Breast epithelium (tissue), 3 donors: Measurements from ENCODE around the gene NPIPB13.
"Not testable (repeated sequence)": the region's sequence is repeated elsewhere in the genome, so short reads cannot be mapped to it uniquely, and the experiment has no call there.

Experiments
- POLR2A ChIP-seq: fragments of 450-650 bp; IDR thresholded peaks from one replicate; pipeline ENCODE4 v1.6.1; 2016; ENCODE audit warnings: antibody characterized with exemption, mild to moderate bottlenecking, moderate library complexity
- POLR2AphosphoS5 ChIP-seq, 3 donors: sonication (generic); formaldehyde crosslinking; IDR thresholded peaks; one replicate each; pipeline ENCODE4 v1.6.1; 2017; ENCODE audit warnings: antibody characterized with exemption in 3 of 3
- TF ChIP-seq, protein P1 (sequence below), 3 donors: fragments of 450-650 bp; IDR thresholded peaks; one replicate each; pipeline ENCODE4 v1.5.1; 2016 to 2017; ENCODE audit warnings: antibody characterized with exemption in 3 of 3, mild to moderate bottlenecking in 3 of 3, moderate library complexity in 3 of 3

DNA sequence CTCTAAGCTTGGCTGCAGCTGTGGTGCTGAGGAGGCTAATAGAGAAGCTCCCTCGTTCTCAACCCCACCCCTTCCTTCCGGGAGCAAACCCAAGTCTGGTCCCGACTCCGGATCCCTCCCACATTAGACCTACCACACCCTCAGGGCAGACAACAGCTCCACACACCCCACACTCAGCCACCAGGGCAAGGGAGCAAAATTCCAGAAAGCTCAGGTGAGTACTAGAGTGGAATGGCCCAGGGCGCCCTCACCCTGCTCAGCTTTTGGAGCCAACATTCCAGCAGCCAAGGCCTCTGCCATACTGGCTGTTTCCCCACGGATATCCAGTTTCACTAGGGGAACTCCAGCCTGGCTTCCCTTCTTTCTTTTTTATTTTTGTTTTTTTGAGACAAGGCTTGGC is 39.2 kb downstream of the NPIPB13 start:
- TF ChIP-seq, protein P1, sequence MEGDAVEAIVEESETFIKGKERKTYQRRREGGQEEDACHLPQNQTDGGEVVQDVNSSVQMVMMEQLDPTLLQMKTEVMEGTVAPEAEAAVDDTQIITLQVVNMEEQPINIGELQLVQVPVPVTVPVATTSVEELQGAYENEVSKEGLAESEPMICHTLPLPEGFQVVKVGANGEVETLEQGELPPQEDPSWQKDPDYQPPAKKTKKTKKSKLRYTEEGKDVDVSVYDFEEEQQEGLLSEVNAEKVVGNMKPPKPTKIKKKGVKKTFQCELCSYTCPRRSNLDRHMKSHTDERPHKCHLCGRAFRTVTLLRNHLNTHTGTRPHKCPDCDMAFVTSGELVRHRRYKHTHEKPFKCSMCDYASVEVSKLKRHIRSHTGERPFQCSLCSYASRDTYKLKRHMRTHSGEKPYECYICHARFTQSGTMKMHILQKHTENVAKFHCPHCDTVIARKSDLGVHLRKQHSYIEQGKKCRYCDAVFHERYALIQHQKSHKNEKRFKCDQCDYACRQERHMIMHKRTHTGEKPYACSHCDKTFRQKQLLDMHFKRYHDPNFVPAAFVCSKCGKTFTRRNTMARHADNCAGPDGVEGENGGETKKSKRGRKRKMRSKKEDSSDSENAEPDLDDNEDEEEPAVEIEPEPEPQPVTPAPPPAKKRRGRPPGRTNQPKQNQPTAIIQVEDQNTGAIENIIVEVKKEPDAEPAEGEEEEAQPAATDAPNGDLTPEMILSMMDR (IDR thresholded peaks at IDR 0.05) = not testable (repeated sequence)
- not testable (repeated sequence) for TF ChIP-seq POLR2AphosphoS5 (IDR thresholded peaks at IDR 0.05); POLR2A
